Endothelial cell of umbilical vein (primary cell): ENCODE measurements around the gene ELOVL6. TPM values are rescaled to one million over a fixed set of nuclear protein-coding genes. Genes with fewer than 3 reads are reported as not detected.

Source experiments
- BruUV-seq: library from RNA; stranded (reverse); fragments of 400-500 nt; replicated peaks from 2 replicates; lab custom pipeline; 2021; lab: Mats Ljungman, UMichigan
- CTCF ChIA-PET: fragments of 300-600, 350-600 bp; sonication (Branson Sonifier 250); formaldehyde crosslinking; loops from one replicate; lab custom pipeline; 2021; ENCODE audit warnings: antibody characterized with exemption, inconsistent platforms; lab: Charles Lee
- POLR2A ChIA-PET: fragments of 300-600, 350-600 bp; sonication (Branson Sonifier 250); formaldehyde crosslinking; loops from one replicate; lab custom pipeline; 2021; ENCODE audit warnings: antibody characterized with exemption, inconsistent platforms; lab: Charles Lee
- DNase-seq: peaks from one replicate; pipeline ENCODE4 v3.0.0-alpha.2; 2011; ENCODE audit warnings: low read depth, low spot score
- FAIRE-seq: peaks from 2 replicates; lab custom pipeline; 2011; peaks lifted over from hg19 to GRCh38; lab: Jason Lieb, UNC
- H2AFZ ChIP-seq: 2 replicates; pipeline ENCODE4 v1.6.0; 2012; ENCODE audit warnings: low read depth, low read length, control low read depth, inconsistent platforms
- H3K27ac ChIP-seq: 2 replicates; pipeline ENCODE4 v1.5.1; 2011; ENCODE audit warnings: low read depth, mild to moderate bottlenecking, control low read depth, low read length, moderate library complexity; ENCODE audit not compliant: insufficient read depth
- H3K27me3 ChIP-seq, 2 experiments: 2 replicates each; pipeline versions ENCODE4 v1.6.0 to v1.6.1; 2011; ENCODE audit warnings: low read length in 2 of 2, mixed read lengths in 1 of 2; ENCODE audit not compliant: control insufficient read depth in 2 of 2, insufficient read depth in 2 of 2
- H3K36me3 ChIP-seq, 2 experiments: 2 replicates in 1 of 2; 3 replicates in 1 of 2; pipeline ENCODE4 v1.5.1; 2011; ENCODE audit warnings: low read length in 2 of 2, mild to moderate bottlenecking in 1 of 2, moderate library complexity in 1 of 2; ENCODE audit not compliant: control insufficient read depth in 2 of 2, insufficient read depth in 2 of 2; ENCODE audit errors: extremely low read depth in 1 of 2
- H3K4me1 ChIP-seq: 3 replicates; pipeline ENCODE4 v1.5.1; 2011; ENCODE audit warnings: mild to moderate bottlenecking, low read length; ENCODE audit not compliant: control insufficient read depth, insufficient read depth; ENCODE audit errors: extremely low read depth
- H3K4me2 ChIP-seq: 2 replicates; pipeline ENCODE4 v1.6.1; 2011; ENCODE audit warnings: low read length, control low read depth, mixed read lengths; ENCODE audit not compliant: insufficient read depth
- H3K4me3 ChIP-seq, 3 experiments: fragments of 200-600 bp in 1 of 3; sonication (generic), shearing (Covaris generic) in 1 of 3; replicated peaks in 1 of 3; 2 replicates each; pipeline ENCODE4 v1.5.1; 2011 to 2016; ENCODE audit warnings: control low read depth in 3 of 3, low read length in 3 of 3, mild to moderate bottlenecking in 2 of 3, inconsistent platforms in 1 of 3, low read depth in 1 of 3, moderate library complexity in 1 of 3; ENCODE audit not compliant: insufficient read depth in 1 of 3
- H3K79me2 ChIP-seq: 2 replicates; pipeline ENCODE4 v1.6.0; 2012; ENCODE audit warnings: low read length, inconsistent platforms; ENCODE audit not compliant: control insufficient read depth, insufficient read depth
- H3K9ac ChIP-seq: replicated peaks from 2 replicates; pipeline ENCODE3; 2011; ENCODE audit warnings: low read length, control low read depth; ENCODE audit not compliant: insufficient read depth; ENCODE audit errors: extremely low read depth
- H3K9me1 ChIP-seq: replicated peaks from 3 replicates; pipeline ENCODE4 v1.6.0; 2011; ENCODE audit warnings: mild to moderate bottlenecking, low read length; ENCODE audit not compliant: control insufficient read depth, insufficient read depth; ENCODE audit errors: extremely low read depth
- H3K9me3 ChIP-seq: replicated peaks from 2 replicates; pipeline ENCODE4 v1.5.1; 2012; ENCODE audit warnings: low read length, inconsistent platforms; ENCODE audit not compliant: control insufficient read depth, insufficient read depth
- H4K20me1 ChIP-seq: replicated peaks from 2 replicates; pipeline ENCODE3; 2011; ENCODE audit warnings: mild to moderate bottlenecking, low read length; ENCODE audit not compliant: control insufficient read depth, insufficient read depth; ENCODE audit errors: extremely low read depth
- CTCF ChIP-seq, 2 donors: IDR thresholded peaks; 1 replicate in 1 of 2; 2 replicates in 1 of 2; pipeline ENCODE4 v1.5.1; 2011; ENCODE audit warnings: low read length in 2 of 2, mild to moderate bottlenecking in 2 of 2, moderate library complexity in 2 of 2, control low read depth in 1 of 2, inconsistent platforms in 1 of 2, low read depth in 1 of 2; ENCODE audit not compliant: insufficient read depth in 1 of 2; ENCODE audit errors: extremely low read depth in 1 of 2
- POLR2A ChIP-seq: IDR thresholded peaks from 2 replicates; pipeline ENCODE4 v1.6.1; 2012; ENCODE audit warnings: low read depth, mild to moderate bottlenecking, control low read depth, low read length
- dilution Hi-C: fragments of 300-500 bp; cut with MboI; formaldehyde crosslinking; loops from one replicate; pipeline ENCODE4 v1.15.0; 2019; ENCODE audit warnings: low sequenced_read_pairs; ENCODE audit not compliant: extremely low pct_ligation_motif_present
- intact Hi-C: fragments of 100-400 bp; cut with micrococcal nuclease; formaldehyde crosslinking; loops from one replicate; pipeline ENCODE4 v1.10.0; 2022
- polyA plus RNA-seq, 4 experiments: library from polyadenylated mRNA; depleted of rRNA in 3 of 4; stranded (reverse) in 3 of 4; unstranded in 1 of 4; fragments of >200 nt; gene quantifications; 2 replicates each; pipeline versions ENCODE4 v1.2.1 to v1.2.3, GENCODE V29; 2011 to 2012; ENCODE audit warnings: missing spikeins in 1 of 4
- total RNA-seq: library from RNA; stranded (reverse); gene quantifications from 2 replicates; pipeline ENCODE4 v1.2.3, GENCODE V29; 2021
- TF ChIP-seq, protein P1 (sequence below): IDR thresholded peaks from 2 replicates; pipeline ENCODE4 v1.6.1; 2011; ENCODE audit not compliant: insufficient read depth, insufficient read length

Gene ELOVL6
- total and polyA plus RNA-seq, 2 donors (not counting 3 experiments of a cell fraction or from before 2014, with no cell fraction given) = 6.4 to 26.1 TPM

DNA sequence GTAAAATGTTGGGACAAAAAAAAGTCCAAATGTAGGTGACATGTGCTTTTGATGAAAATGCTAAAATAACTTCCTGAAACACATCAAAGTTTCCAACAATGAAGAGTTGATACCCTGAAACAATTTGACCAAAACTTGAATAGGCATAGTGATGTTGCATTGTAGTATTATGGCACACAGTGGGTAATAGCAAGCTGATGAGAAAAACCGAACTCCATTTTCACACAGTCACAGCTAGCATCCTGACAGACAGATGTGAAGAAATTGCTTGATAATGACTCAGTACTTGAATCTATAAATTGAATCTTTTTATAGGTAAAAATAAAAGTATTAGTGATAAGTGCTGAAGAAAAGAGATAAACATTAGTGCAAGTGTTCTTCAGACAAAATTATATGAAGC, 122.5 kb downstream of the ELOVL6 start:
- DNase-seq = no peak
- no peak for FAIRE-seq
- POLR2A ChIA-PET = no interaction called here

More for the DNA sequence above, 122.5 kb downstream of the ELOVL6 start:
- no peaks in the 10 kb centered on the region for H3K79me2 ChIP-seq
- no peaks in the 10 kb centered on the region for H3K9me1 ChIP-seq
- CTCF ChIA-PET = no interaction called here
- H3K4me1 ChIP-seq = no peaks in the 10 kb centered on the region
- dilution Hi-C loops = no loop called here
- H3K27ac ChIP-seq = no peak overlapping the region
- H3K27me3 ChIP-seq = no peaks in the 10 kb centered on the region
- intact Hi-C loops = no loop called here
- H3K4me2 ChIP-seq = no peak overlapping the region
- H3K9me3 ChIP-seq = no peaks in the 10 kb centered on the region
- no peaks in the 10 kb centered on the region for H3K36me3 ChIP-seq
- no peak overlapping the region for H2AFZ ChIP-seq
- H3K9ac ChIP-seq = no peak overlapping the region
- H3K4me3 ChIP-seq = no peak overlapping the region
- no TSS peak for BruUV-seq
- TF ChIP-seq, protein P1, sequence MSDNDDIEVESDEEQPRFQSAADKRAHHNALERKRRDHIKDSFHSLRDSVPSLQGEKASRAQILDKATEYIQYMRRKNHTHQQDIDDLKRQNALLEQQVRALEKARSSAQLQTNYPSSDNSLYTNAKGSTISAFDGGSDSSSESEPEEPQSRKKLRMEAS = no peak
- no peak for TF ChIP-seq CTCF (IDR thresholded peaks at IDR 0.05; ENCODE audit: extremely low read depth in 1 of 2, insufficient read depth in 1 of 2, low read depth in 1 of 2, low read length in 2 of 2)
- no peak for TF ChIP-seq POLR2A
- no peaks in the 10 kb centered on the region for H4K20me1 ChIP-seq
